ENCODE measurements around the gene CAPN15.
"Not testable (repeated sequence)": the region's sequence is repeated elsewhere in the genome, so short reads cannot be mapped to it uniquely, and the experiment has no call there.

Gene CAPN15

GRCh38 chr16:527015-527903, at the start of gene CAPN15:
TSS of gene CAPN15 (plus strand) at chr16:527712. CDS start at chr16:546839, 19,127 bp downstream.
- peak; percentile 88 for DNase-seq

- not testable (repeated sequence) for DNase-seq
These were observed 49.2 kb upstream of the CAPN15 start for GRCh38 chr16:478287-478686.

- no peak for DNase-seq
These were observed 44.9 kb upstream of the CAPN15 start for GRCh38 chr16:482468-483185.

- no peak for DNase-seq
These were observed 44.0 kb upstream of the CAPN15 start for GRCh38 chr16:483341-484075.

GRCh38 chr16:489606-490005, 37.9 kb upstream of the CAPN15 start:
- no peak for DNase-seq

GRCh38 chr16:490768-491167, 36.7 kb upstream of the CAPN15 start:
- no peak for DNase-seq

GRCh38 chr16:491220-491919, 36.1 kb upstream of the CAPN15 start:
- no peak for DNase-seq

- DNase-seq: no peak
These were observed 35.2 kb upstream of the CAPN15 start for GRCh38 chr16:492211-492875.

GRCh38 chr16:494676-495075, 32.8 kb upstream of the CAPN15 start:
- not testable (repeated sequence) for DNase-seq

- DNase-seq: peak; percentile 16 to 24
These were observed 32.3 kb upstream of the CAPN15 start for GRCh38 chr16:495127-495748.

- no peak for DNase-seq
These were observed 31.2 kb upstream of the CAPN15 start for GRCh38 chr16:496097-496886.

GRCh38 chr16:497258-497657, 30.3 kb upstream of the CAPN15 start:
- DNase-seq: no peak

GRCh38 chr16:499924-500323, 27.6 kb upstream of the CAPN15 start:
- DNase-seq: no peak

GRCh38 chr16:500709-501108, 26.8 kb upstream of the CAPN15 start:
- no peak for DNase-seq

GRCh38 chr16:502179-502943, 25.2 kb upstream of the CAPN15 start:
- DNase-seq: no peak

- DNase-seq: no peak
These were observed 24.1 kb upstream of the CAPN15 start for GRCh38 chr16:503150-504071.

- DNase-seq: no peak
These were observed 21.9 kb upstream of the CAPN15 start for GRCh38 chr16:505479-506245.

GRCh38 chr16:506246-506546, 21.3 kb upstream of the CAPN15 start:
- no peak for DNase-seq

Measured in activated CD4-positive, alpha-beta T cell treated with anti-CD3 and anti-CD28 coated beads, Interleukin-2, amount 50 U/mL, for 48 hours (primary cell).